Suprapubic skin (tissue), 4 donors: ENCODE measurements around the gene CLNK. TPM values are rescaled to one million over a fixed set of nuclear protein-coding genes. Genes with fewer than 3 reads are reported as not detected.

ENCODE experiments used
- DNase-seq, 2 donors: peaks; one replicate each; pipeline ENCODE4 v3.0.0-alpha.2; 2019; ENCODE audit warnings: low spot score in 2 of 2
- H3K27ac ChIP-seq: fragments of 200-600 bp; sonication (generic); one replicate; pipeline ENCODE4 v1.5.1; 2019
- H3K27me3 ChIP-seq: fragments of 200-600 bp; sonication (generic); one replicate; pipeline ENCODE4 v1.5.1; 2019
- H3K36me3 ChIP-seq: fragments of 200-600 bp; sonication (generic); one replicate; pipeline ENCODE4 v1.5.1; 2019
- H3K4me1 ChIP-seq: fragments of 200-600 bp; sonication (generic); one replicate; pipeline ENCODE4 v1.5.1; 2019
- H3K4me3 ChIP-seq: fragments of 200-600 bp; sonication (generic); one replicate; pipeline ENCODE4 v1.5.1; 2019; ENCODE audit warnings: mild to moderate bottlenecking
- H3K9me3 ChIP-seq: fragments of 200-600 bp; sonication (generic); one replicate; pipeline ENCODE4 v1.5.1; 2019
- EP300 ChIP-seq: sonication (generic); formaldehyde crosslinking; IDR thresholded peaks from one replicate; pipeline ENCODE4 v1.6.1; 2017; ENCODE audit warnings: antibody characterized with exemption
- POLR2A ChIP-seq, 2 donors: fragments of 450-650 bp; IDR thresholded peaks; one replicate each; pipeline ENCODE4 v1.6.1; 2017; ENCODE audit warnings: antibody characterized with exemption in 2 of 2, mild to moderate bottlenecking in 2 of 2, moderate library complexity in 2 of 2
- POLR2AphosphoS5 ChIP-seq, 3 donors: sonication (generic); formaldehyde crosslinking; IDR thresholded peaks; one replicate each; pipeline ENCODE4 v1.6.1; 2017; ENCODE audit warnings: antibody characterized with exemption in 3 of 3
- WGBS: methylation state at CpG from one replicate; pipeline ENCODE4 v1.1.5; 2018; 5-methylcytosine and 5-hydroxymethylcytosine counted together
- total RNA-seq, 4 donors: library from RNA; depleted of rRNA; stranded (reverse); fragments of >200 nt; gene quantifications; one replicate each; pipeline ENCODE4 v1.1.0, GENCODE V29; 2016
- TF ChIP-seq, protein P1 (sequence below), 2 donors: fragments of 200-600 bp in 1 of 2; fragments of 450-650 bp in 1 of 2; sonication (generic) in 1 of 2; IDR thresholded peaks; one replicate each; pipeline ENCODE4 v1.5.1; 2016 to 2019; ENCODE audit warnings: antibody characterized with exemption in 2 of 2, mild to moderate bottlenecking in 1 of 2, moderate library complexity in 1 of 2

The CLNK gene
- total RNA-seq, 4 donors from 2014 or later = 0.11 to 0.64 (median 0.52) TPM; not detected in 1

DNA sequence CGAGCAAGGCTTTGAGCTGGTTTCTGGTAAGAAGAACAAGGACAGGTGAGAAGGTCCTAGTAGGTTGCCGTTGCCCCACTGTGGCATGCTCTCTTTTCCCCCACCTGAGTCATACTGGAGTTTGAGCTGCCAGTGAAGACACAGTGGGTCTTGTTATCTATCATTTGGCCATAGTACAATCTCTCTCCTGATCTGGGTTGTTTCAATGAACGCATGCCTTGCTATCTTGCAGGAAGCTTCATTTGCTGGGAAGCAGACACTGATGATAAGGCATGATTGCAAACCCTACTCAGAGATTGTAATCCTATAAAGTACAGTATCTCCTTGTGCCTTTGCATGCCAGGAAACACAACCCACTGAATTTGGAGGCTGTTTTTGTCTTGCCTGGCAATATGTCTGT is 77.4 kb downstream of the CLNK start:
- 70% methylated on average over 3 of the region's 3 CpGs for WGBS
- H3K4me1 ChIP-seq = no peaks in the 10 kb centered on the region
- no peak overlapping the region for H3K27ac ChIP-seq
- no peaks in the 10 kb centered on the region for H3K36me3 ChIP-seq
- no peak overlapping the region for H3K4me3 ChIP-seq
- no peaks in the 10 kb centered on the region for H3K9me3 ChIP-seq
- no peak for TF ChIP-seq EP300
- no peak for TF ChIP-seq POLR2A (IDR thresholded peaks at IDR 0.05)
- TF ChIP-seq, protein P1, sequence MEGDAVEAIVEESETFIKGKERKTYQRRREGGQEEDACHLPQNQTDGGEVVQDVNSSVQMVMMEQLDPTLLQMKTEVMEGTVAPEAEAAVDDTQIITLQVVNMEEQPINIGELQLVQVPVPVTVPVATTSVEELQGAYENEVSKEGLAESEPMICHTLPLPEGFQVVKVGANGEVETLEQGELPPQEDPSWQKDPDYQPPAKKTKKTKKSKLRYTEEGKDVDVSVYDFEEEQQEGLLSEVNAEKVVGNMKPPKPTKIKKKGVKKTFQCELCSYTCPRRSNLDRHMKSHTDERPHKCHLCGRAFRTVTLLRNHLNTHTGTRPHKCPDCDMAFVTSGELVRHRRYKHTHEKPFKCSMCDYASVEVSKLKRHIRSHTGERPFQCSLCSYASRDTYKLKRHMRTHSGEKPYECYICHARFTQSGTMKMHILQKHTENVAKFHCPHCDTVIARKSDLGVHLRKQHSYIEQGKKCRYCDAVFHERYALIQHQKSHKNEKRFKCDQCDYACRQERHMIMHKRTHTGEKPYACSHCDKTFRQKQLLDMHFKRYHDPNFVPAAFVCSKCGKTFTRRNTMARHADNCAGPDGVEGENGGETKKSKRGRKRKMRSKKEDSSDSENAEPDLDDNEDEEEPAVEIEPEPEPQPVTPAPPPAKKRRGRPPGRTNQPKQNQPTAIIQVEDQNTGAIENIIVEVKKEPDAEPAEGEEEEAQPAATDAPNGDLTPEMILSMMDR (IDR thresholded peaks at IDR 0.05) = no peak
- no peak for TF ChIP-seq POLR2AphosphoS5 (IDR thresholded peaks at IDR 0.05)
- no peak for DNase-seq
- H3K27me3 ChIP-seq = no peaks in the 10 kb centered on the region

DNA sequence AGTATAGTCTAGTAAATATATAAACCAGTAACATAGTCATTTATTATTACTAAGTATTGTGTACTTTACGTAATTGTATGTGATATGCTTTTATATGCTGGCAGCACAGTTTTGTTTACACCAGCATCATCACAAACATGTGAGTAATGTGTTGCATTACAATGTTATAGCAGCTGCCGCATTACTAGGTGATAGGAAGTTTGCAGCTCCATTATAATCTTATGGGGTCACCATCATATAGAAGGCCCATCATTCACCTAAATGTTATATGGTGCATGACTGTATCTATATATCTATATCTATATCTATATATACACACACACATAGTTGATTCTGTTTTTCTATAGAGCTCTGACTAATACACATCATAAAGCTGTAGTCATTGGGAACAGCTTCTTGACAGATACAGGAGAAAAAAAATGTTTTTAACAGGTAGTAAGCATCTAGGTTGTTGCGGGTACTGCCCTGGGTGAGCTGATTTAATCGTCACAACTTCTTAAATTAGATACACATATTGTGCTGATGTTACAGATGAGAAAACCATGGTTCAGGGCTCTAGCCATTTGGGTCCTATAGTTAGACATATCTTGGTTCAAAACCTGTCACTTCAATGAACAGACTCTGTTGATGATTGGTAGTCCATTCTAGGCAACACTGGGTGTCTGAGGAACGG is 77.9 kb downstream of the CLNK start:
- 77% methylated on average over 5 of the region's 5 CpGs for WGBS
- Histone ChIP-seq H3K9me3 (no peaks in the 10 kb centered on the region), H3K4me1 (no peaks in the 10 kb centered on the region), H3K27ac (no peak overlapping the region), H3K36me3 (no peaks in the 10 kb centered on the region), H3K4me3 (no peak overlapping the region), H3K27me3 (no peaks in the 10 kb centered on the region)
- no peak for TF ChIP-seq EP300
- no peak for TF ChIP-seq POLR2AphosphoS5 (IDR thresholded peaks at IDR 0.05)
- TF ChIP-seq POLR2A (IDR thresholded peaks at IDR 0.05) = no peak
- TF ChIP-seq, protein P1 (IDR thresholded peaks at IDR 0.05) = no peak
- DNase-seq = no peak

DNA sequence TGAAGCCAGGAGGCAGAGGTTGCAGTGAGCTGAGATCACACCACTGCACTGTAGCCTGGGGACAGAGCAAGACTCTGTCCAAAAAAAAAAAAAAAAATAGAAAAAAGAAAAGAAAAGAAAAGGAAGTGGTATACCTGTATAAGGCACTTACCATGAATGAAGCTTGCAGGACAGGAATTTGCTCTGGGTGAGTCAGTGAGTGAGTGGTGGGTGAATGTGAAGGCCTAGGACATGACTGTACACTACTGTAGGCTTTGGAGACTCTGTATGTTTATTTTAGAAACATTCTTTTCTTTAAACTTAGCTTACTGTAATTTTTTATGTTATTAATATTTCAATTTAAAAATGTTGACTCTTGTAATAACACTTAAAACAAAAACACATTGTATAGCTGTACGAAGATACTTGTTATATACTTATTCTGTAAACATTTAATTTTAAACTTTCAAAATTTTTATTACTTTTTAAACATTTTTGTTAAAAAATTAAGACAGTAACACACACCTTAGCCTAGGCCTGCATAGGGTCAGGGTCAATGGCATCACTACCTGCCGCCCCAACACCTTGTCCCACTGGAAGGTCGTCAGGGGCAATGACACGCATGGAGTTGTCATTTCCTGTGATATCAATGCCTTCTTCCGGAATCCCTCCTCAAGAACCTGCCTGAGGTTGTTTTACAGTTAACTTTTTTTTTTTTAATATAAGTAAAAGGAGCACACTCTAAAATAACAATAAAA is 78.7 kb downstream of the CLNK start:
- 92% methylated on average over 5 of the region's 5 CpGs for WGBS
- H3K4me3 ChIP-seq = no peak overlapping the region
- DNase-seq = no peak
- H3K4me1 ChIP-seq = no peaks in the 10 kb centered on the region
- no peaks in the 10 kb centered on the region for H3K9me3 ChIP-seq
- TF ChIP-seq EP300 (no peak), POLR2AphosphoS5 (IDR thresholded peaks at IDR 0.05) (no peak), POLR2A (IDR thresholded peaks at IDR 0.05) (no peak)
- TF ChIP-seq, protein P1 (IDR thresholded peaks at IDR 0.05) = no peak
- no peak overlapping the region for H3K27ac ChIP-seq
- no peaks in the 10 kb centered on the region for H3K27me3 ChIP-seq
- no peaks in the 10 kb centered on the region for H3K36me3 ChIP-seq

DNA sequence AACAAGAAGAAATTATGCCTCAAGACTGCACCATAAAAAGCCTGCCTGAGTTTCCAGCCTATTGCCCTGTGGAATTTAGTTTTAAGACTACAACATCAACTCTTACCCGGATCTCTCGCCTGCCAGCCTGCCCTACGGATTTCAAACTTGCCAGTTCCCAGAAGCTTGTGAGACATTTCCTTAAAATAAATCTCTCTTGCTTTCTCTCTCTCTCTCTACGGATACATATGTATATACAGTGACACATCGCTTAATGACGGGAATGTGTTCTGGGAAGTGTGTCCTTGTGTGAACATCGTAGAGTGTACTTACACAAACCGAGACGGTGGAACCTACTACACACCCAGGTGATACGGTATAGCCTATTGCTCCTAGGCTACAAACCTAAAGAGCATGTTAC is 79.5 kb downstream of the CLNK start:
- Histone ChIP-seq H3K27me3 (no peaks in the 10 kb centered on the region), H3K4me3 (no peak overlapping the region), H3K36me3 (no peaks in the 10 kb centered on the region), H3K9me3 (no peaks in the 10 kb centered on the region), H3K27ac (no peak overlapping the region), H3K4me1 (no peaks in the 10 kb centered on the region)
- DNase-seq = no peak
- WGBS = 86% methylated on average over 10 of the region's 10 CpGs
- no peak for TF ChIP-seq EP300
- no peak for TF ChIP-seq POLR2A (IDR thresholded peaks at IDR 0.05)
- TF ChIP-seq POLR2AphosphoS5 (IDR thresholded peaks at IDR 0.05) = no peak
- TF ChIP-seq, protein P1 (IDR thresholded peaks at IDR 0.05) = no peak

DNA sequence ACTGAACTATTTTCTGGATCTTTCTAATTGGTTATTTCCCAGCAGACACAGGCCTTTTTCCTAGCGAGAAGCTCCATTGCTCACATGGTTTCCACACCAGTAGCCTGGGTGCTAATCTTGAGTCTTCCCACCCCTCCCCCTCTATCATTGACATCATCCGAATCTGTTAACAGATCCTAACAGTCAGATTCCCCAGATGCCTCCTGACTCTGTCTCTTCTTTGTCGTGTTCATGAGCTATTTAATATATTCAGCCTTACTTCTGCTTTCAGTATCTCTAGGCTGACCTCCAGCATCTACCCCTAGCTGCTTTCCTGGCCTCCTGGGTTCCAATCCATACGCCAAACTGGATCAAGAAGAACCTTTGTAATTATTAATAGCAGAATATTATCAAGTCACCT is 85.0 kb downstream of the CLNK start:
- H3K4me3 ChIP-seq = no peak overlapping the region
- H3K4me1 ChIP-seq = no peaks in the 10 kb centered on the region
- H3K27me3 ChIP-seq = no peaks in the 10 kb centered on the region
- WGBS = 78% methylated on average over 4 of the region's 4 CpGs
- DNase-seq = no peak
- TF ChIP-seq POLR2A (IDR thresholded peaks at IDR 0.05) (no peak), EP300 (no peak), POLR2AphosphoS5 (IDR thresholded peaks at IDR 0.05) (no peak)
- TF ChIP-seq, protein P1 (IDR thresholded peaks at IDR 0.05) = no peak
- no peaks in the 10 kb centered on the region for H3K36me3 ChIP-seq
- H3K27ac ChIP-seq = no peak overlapping the region
- H3K9me3 ChIP-seq = no peaks in the 10 kb centered on the region
